Thyroid gland (tissue), 4 donors: ENCODE results near the gene IL1R1. TPM values are rescaled to one million over a fixed set of nuclear protein-coding genes. Genes with fewer than 3 reads are reported as not detected.

Source experiments
- DNase-seq, 2 donors: peaks; one replicate each; pipeline ENCODE4 v3.0.0-alpha.2; 2019
- H3K27ac ChIP-seq, 3 donors: fragments of 200-600 bp; sonication (generic); 1 replicate in 2 of 3; 2 replicates in 1 of 3; pipeline ENCODE4 v1.5.1; 2016 to 2019; ENCODE audit warnings: mild to moderate bottlenecking in 1 of 3, moderate library complexity in 1 of 3
- H3K27me3 ChIP-seq: fragments of 200-600 bp; sonication (generic); one replicate; pipeline ENCODE4 v1.5.1; 2019
- H3K36me3 ChIP-seq, 2 donors: fragments of 200-600 bp; sonication (generic); one replicate each; pipeline ENCODE4 v1.5.1; 2016 to 2019
- H3K4me1 ChIP-seq, 2 donors: fragments of 200-600 bp; sonication (generic); one replicate each; pipeline ENCODE4 v1.5.1; 2017 to 2019
- H3K4me3 ChIP-seq, 3 donors: fragments of 200-600 bp; sonication (generic); replicated peaks in 1 of 3; 1 replicate in 2 of 3; 2 replicates in 1 of 3; pipeline ENCODE4 v1.5.1; 2016; ENCODE audit warnings: mild to moderate bottlenecking in 1 of 3
- H3K9me3 ChIP-seq: fragments of 200-600 bp; sonication (generic); one replicate; pipeline ENCODE4 v1.5.1; 2017
- CTCF ChIP-seq, 6 experiments: fragments of 200-600 bp in 3 of 6; fragments of 450-650 bp in 3 of 6; sonication (generic) in 3 of 6; IDR thresholded peaks; one replicate each; pipeline ENCODE4 v1.5.1; 2016 to 2019; ENCODE audit warnings: antibody characterized with exemption in 6 of 6, mild to moderate bottlenecking in 2 of 6, inconsistent platforms in 1 of 6, moderate library complexity in 1 of 6
- POLR2A ChIP-seq, 2 donors: fragments of 450-650 bp; IDR thresholded peaks; one replicate each; pipeline ENCODE4 v1.6.1; 2017; ENCODE audit warnings: antibody characterized with exemption in 2 of 2, mild to moderate bottlenecking in 2 of 2, moderate library complexity in 1 of 2
- WGBS, 2 donors: methylation state at CpG; one replicate each; pipeline ENCODE4 v1.1.5; 2017; 5-methylcytosine and 5-hydroxymethylcytosine counted together
- intact Hi-C: fragments of 100-400 bp; cut with DNase I; formaldehyde crosslinking; loops from one replicate; pipeline ENCODE4 v1.15.1; 2023
- total RNA-seq, 4 donors: library from RNA; depleted of rRNA; stranded (reverse); fragments of >200 nt; gene quantifications; one replicate each; pipeline ENCODE4 v1.2.3, GENCODE V29; 2016

Gene IL1R1
- total RNA-seq, 4 donors from 2014 or later: 57.6 to 220 (median 103) TPM

- H3K27me3 ChIP-seq: no peaks in the 10 kb centered on the region
- H3K9me3 ChIP-seq: no peaks in the 10 kb centered on the region
- no peak overlapping the region for H3K27ac ChIP-seq
- DNase-seq: no peak
- intact Hi-C loops: loop anchor here (5.0 kb wide), 1 partner anchor 146 kb away; no protein-coding TSS in a partner anchor
- H3K4me1 ChIP-seq: peaks cover 6 to 11% of the 10 kb centered on the region in 2 donors
- peaks cover 37 to 41% of the 10 kb centered on the region in 2 donors for H3K36me3 ChIP-seq
- no peak overlapping the region for H3K4me3 ChIP-seq
- TF ChIP-seq POLR2A (IDR thresholded peaks at IDR 0.05) (no peak), CTCF (IDR thresholded peaks at IDR 0.05) (no peak)
- 86 to 89% methylated on average over 5 of the region's 5 CpGs for WGBS, 2 donors
These were observed 25.7 kb downstream of the IL1R1 start for GRCh38 chr2:102168026-102168771.

- Histone ChIP-seq H3K9me3 (no peaks in the 10 kb centered on the region), H3K4me1 (no peaks in the 10 kb centered on the region), H3K4me3 (no peak overlapping the region), H3K36me3 (peaks cover 53 to 66% of the 10 kb centered on the region in 2 donors), H3K27ac (no peak overlapping the region), H3K27me3 (no peaks in the 10 kb centered on the region)
- DNase-seq: no peak
- intact Hi-C loops: no loop called here
- TF ChIP-seq CTCF (IDR thresholded peaks at IDR 0.05) (no peak), POLR2A (IDR thresholded peaks at IDR 0.05) (no peak)
- 93 to 95% methylated on average over 5 of the region's 5 CpGs for WGBS, 2 donors
These were observed 29.4 kb downstream of the IL1R1 start for GRCh38 chr2:102171946-102172345.

- intact Hi-C loops: no loop called here
- H3K4me3 ChIP-seq: no peak overlapping the region
- 89 to 91% methylated on average over 3 of the region's 3 CpGs for WGBS, 2 donors
- TF ChIP-seq CTCF (IDR thresholded peaks at IDR 0.05) (no peak), POLR2A (IDR thresholded peaks at IDR 0.05) (no peak)
- peaks cover 60 to 74% of the 10 kb centered on the region in 2 donors for H3K36me3 ChIP-seq
- H3K27ac ChIP-seq: no peak overlapping the region
- no peaks in the 10 kb centered on the region for H3K4me1 ChIP-seq
- no peak for DNase-seq
- H3K27me3 ChIP-seq: no peaks in the 10 kb centered on the region
- H3K9me3 ChIP-seq: no peaks in the 10 kb centered on the region
These were observed 30.2 kb downstream of the IL1R1 start for GRCh38 chr2:102172745-102173144.

GRCh38 chr2:102176172-102176571 is 33.6 kb downstream of the IL1R1 start:
- no peaks in the 10 kb centered on the region for H3K9me3 ChIP-seq

More at GRCh38 chr2:102176172-102176571, 33.6 kb downstream of the IL1R1 start:
- Histone ChIP-seq H3K27ac (no peak overlapping the region), H3K27me3 (no peaks in the 10 kb centered on the region), H3K4me1 (peaks cover 0 to 4% of the 10 kb centered on the region in 2 donors), H3K36me3 (peaks cover 43 to 55% of the 10 kb centered on the region in 2 donors), H3K4me3 (no peak overlapping the region)
- DNase-seq: no peak
- intact Hi-C loops: no loop called here
- 90 to 93% methylated on average over 3 of the region's 3 CpGs for WGBS, 2 donors
- TF ChIP-seq CTCF (IDR thresholded peaks at IDR 0.05) (no peak), POLR2A (IDR thresholded peaks at IDR 0.05) (no peak)
